HG03097 (cell line): ENCODE results near the gene KDM1A.

ENCODE experiments used
- ATAC-seq: cut with Tn5 transposase; IDR thresholded peaks from one replicate; pipeline ENCODE4 v1.9.1; 2021; ENCODE audit not compliant: unreplicated experiment, low FRiP score

The KDM1A gene

DNA sequence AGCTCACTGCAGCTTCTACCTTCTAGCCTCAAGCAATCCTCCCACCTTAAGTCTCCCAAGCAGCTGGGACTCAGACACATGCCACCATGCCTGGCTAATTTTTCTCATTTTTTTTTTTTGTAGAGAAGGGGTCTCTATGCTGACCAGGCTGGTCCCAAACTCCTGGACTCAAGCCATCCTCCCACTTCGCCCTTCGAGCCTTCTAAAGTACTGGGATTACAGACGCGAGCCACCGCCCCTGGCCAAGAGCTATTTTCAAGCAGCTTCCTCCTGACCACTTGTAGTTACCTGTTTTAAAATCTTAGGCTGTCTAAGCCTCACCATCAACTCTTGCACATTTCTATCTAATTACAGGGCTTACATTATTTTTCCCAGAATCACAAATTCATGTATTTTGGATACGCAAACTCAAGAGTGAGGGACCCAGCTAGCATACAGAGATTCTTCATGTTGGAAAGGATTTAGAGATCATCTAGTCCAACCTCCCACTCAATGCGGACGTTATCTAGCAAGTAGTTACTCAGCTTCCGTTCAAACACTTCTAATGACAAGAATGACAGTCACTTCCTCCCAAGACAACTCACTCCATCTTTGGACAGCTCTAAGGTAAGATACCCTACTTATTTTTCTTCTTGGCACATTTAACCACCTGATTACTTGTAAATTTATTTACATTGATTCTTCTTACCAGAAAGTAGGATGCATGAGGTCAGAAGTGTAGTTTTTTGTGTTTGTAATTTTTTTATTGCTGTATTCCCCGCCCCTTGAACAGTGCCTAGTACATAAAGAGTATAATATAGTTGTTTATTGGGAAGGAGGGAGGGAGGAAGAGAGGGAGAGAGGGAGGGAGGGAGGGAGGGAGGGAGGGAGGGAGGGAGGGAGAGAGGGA is 84.0 kb downstream of the KDM1A start:
- no peak for ATAC-seq

DNA sequence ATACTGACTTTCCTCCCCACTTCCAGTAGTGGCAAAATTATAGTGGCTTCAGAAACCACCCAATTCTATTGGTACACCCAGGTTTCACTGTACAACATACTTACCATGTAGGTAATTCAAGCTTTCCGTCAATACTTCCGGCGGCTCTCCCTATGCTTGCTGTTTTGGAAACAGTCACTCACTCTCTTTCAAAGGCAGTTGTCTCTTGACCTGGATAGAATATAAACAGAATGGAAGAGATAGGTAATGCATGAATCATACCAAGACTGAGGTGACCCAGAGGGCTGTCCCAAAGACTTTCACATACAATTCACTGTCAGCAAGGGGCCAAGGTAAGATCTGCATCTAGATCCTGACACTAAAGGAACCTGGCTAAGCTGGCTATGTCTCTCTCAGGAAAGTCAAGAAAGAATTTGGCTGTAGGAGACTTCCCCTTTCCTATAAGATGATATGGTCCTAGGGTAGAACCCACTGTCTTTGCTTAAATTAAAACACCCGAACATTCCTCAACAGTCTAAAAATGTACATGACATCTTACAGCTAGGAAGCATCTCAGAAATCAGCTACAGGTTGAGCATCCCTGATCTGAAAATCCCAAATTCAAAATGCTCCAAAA is 89.8 kb downstream of the KDM1A start:
- ATAC-seq, result no peak

DNA sequence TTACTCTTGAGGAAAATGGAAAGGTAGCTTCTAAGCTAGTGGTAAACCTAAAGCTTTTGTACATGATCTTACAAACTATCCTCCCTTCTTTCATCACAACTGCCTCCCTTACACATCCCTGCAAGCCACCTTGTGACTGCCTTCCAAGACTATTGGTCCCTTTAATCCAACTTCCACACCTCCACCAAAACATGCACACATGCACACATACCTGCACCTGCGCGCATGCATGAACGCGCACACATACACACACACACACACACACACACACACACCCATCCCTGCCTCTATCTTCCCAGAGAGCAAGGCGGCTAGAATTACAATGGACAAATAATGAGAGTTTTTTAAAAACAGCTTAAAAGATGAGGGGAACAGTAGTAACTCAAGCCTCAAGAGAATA is 91.1 kb downstream of the KDM1A start:
- no peak for ATAC-seq

DNA sequence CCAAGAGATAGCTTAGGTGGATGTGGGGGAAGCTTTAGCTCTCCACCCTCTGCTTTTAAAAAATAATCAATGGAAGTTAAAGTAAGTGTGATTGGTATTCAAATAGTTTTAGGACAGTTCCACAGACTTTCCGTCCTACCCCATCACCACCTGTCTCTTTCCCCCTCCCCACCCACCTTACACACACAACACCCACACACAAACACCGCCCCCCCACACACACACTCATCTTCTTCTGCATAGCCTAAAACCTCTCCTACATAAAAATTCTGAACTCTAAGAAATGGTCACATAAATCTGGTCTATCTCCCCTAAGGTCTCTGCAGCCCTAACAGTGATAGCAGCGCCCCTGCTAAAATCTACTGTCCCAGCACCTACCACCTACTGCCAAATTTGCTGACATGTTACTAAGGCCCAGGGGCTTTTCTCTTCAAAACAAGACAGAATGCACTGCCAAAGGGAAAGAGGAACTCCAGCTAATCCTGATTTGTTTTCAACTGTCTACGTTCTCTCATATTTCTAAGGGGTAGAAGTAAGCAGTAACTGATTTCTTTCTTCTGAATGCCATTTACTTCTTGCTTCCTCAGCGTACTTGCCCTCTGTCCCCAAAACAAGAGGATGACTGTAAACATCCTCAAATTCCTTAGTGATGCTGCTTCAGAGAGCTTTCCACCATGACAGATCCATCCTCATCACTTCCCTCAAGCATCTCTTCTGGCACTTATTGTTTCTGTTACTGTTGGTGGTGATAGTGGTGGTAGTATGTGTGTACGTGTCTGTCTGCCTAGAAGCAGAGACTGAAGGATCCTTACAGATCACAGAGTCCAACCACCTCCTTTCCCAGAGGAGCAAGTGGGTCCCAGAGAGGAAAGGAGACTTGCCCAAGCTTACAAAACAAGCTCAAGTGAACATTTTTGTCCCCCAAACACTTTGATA is 92.6 kb downstream of the KDM1A start:
- no peak for ATAC-seq

DNA sequence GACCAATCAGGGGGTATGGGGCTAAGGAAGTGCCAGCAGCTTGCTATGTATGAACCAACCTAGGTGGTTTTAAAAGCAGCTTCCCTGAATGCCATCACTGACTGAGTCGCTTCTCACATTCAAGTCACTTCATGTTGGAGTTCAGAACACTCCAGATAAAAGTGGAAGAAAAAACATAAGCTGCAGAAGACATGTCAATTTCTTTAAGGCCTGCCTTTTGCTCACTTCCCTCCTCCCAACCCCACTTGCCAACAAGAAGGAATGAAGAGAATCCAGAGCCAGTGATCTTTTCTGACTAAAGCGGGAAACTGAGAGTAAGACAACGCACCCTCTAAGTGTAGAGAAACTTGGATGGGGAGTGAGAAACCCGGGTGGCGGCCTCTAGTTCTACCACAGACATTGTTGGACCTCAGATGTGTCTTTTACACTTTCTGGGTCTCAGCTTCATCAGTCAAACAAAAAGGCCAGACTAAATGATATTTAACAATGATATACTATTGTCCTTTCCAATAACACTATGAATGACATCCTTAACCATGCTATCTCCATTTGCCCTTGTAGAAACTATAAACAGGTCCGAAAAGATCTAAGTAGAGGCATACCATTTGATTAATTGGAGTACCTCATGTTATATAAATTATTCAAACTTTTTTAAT is 95.3 kb downstream of the KDM1A start:
- ATAC-seq, result no peak

GRCh38 chr1:23116216-23116836 is 97.1 kb downstream of the KDM1A start:
- no peak for ATAC-seq

- no peak for ATAC-seq
These were observed 97.8 kb downstream of the KDM1A start for GRCh38 chr1:23116921-23117699.

DNA sequence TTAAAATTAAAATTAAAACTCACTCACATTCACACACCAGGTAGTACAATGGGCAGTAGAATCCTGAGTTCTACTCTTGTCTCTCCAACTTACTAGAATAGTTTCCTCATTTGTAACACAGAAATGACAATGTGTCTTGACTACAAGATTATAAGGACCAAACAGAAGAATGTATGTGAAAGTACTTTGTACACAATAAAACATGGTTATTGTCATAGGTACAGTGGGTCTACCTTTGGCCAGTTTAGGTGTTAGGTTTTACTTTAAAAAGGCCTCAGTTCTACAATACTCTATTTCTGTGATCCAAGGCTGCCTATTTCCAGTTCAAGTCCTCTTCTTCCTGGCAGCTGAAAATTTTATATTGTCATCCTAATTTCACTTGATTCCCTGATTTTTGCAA is 99.1 kb downstream of the KDM1A start:
- ATAC-seq, result no peak

- no peak for ATAC-seq
These were observed 99.9 kb downstream of the KDM1A start for GRCh38 chr1:23118957-23119792.

GRCh38 chr1:23120383-23120782 is 101.1 kb downstream of the KDM1A start:
- ATAC-seq, result no peak

DNA sequence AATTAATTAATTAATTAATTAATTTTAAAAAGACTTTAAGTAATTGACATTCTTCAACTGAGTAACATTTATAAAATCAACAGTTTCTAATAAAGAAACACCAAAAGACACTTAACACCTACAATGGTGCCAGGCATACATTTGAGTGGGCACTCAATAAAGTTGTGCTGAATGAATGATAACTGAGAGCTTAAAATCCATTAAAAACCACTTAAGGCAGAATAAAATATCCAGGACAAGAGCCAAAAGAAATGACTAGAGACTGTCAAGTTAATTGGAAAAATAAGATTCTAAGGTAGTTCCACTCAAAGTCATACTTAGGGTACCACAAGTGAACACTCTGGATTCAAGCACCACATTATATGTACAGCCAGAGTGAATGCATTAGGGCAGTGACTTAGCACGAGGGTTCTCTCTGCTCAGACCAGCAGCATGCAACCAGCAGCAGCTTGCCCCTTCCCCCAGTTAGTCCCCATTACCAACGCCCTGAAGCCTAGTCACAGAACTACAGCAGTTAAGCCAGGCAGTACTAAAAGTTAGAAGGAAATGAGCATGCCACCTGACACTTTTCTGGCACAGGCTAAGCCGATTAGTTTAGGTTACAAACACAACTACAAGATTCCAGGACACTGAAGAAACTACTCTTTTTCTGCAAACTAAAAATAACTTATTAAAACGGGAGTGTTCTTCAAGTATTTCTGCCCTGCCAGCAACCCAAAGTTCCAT is 102.9 kb downstream of the KDM1A start:
- no peak for ATAC-seq

DNA sequence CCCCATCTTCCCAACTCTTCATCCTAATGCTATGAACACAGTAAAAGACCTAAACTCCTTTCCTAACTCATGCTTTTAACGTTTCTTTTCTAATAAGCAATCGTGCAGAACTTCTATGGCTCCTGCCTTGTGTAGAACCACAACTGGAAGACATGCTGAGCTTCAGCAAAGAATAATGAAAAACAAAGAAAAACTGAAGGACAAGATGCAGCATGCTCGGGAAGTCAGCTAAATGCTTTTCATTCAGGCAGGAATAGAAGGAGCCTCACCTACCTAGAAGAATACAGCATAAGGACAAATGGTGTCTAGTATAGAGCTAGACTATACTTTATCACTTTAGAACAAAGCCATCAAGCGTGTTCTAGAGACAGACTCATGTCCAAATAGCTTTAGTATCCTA is 103.5 kb downstream of the KDM1A start:
- no peak for ATAC-seq

- no peak for ATAC-seq
These were observed 104.3 kb downstream of the KDM1A start for GRCh38 chr1:23123528-23123927.

GRCh38 chr1:23124259-23125026 is 105.2 kb downstream of the KDM1A start:
- ATAC-seq, result no peak

GRCh38 chr1:23125489-23125888 is 106.2 kb downstream of the KDM1A start:
- ATAC-seq, result no peak

DNA sequence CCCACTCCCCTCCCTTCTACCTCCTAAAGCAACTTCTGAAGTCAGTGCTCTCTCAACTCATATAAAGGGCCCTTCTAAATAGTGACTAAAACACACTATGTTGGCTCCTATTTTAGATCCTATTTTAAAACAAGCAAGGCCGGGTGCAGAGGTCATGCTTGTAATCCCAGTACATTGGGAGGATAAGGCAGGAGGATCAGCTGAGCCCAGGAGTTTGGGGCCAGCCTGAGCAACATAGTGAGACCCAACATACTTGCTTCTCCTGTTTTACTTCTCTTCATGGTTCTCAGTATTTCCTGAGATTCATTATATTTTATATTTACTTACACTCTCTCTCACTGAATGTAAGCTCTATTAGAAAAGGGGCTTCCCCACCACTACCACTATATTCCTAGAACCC is 106.9 kb downstream of the KDM1A start:
- no peak for ATAC-seq

DNA sequence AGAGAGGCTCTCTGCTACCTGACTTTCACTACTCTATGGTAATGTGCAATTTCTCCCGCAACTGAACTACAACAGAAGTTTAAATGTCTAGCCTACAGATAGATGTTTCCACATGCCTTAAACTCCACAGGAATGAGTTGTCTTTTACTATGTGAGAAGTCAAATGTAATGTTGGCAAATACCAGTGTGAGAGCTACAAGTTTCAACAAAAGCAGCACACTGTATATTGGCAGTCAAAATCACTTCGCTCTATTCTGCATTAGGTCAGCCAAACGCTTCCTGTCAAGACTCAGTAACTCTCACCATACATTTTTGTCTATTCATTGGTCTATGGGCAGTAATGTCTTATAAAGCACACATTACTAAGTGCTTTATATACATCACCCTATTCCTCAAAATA is 107.5 kb downstream of the KDM1A start:
- ATAC-seq, result no peak
